B cell (primary cell): Measurements from ENCODE around the gene PRKCA. TPM values are rescaled to one million over a fixed set of nuclear protein-coding genes. Genes with fewer than 3 reads are reported as not detected.

Experiments
- ATAC-seq: fragments of 200-7000 bp; cut with Tn5 transposase; one replicate; pipeline ENCODE4 v1.10.0; 2021; ENCODE audit warnings: low read depth, mild to moderate bottlenecking, moderate number of reproducible peaks, moderate library complexity
- CTCF ChIA-PET: fragments of 350-600 bp; sonication (Branson Sonifier 250); formaldehyde crosslinking; loops from one replicate; lab custom pipeline; 2021; ENCODE audit warnings: antibody characterized with exemption, inconsistent platforms; lab: Charles Lee
- POLR2A ChIA-PET: fragments of 350-600 bp; sonication (Branson Sonifier 250); formaldehyde crosslinking; loops from one replicate; lab custom pipeline; 2021; ENCODE audit warnings: antibody characterized with exemption; lab: Charles Lee
- DNase-seq: peaks from one replicate; pipeline ENCODE4 v3.0.0; 2013
- H2AFZ ChIP-seq: 2 replicates; pipeline ENCODE4 v1.6.1; 2012; ENCODE audit warnings: mild to moderate bottlenecking, low read depth, low read length; ENCODE audit not compliant: insufficient read depth, poor library complexity, severe bottlenecking
- H3K27ac ChIP-seq, 2 donors: 1 replicate in 1 of 2; 2 replicates in 1 of 2; pipeline ENCODE4 v1.5.1; 2012 to 2013; ENCODE audit warnings: low read length in 2 of 2, mild to moderate bottlenecking in 2 of 2, moderate library complexity in 1 of 2
- H3K27me3 ChIP-seq, 4 experiments: fragments of 200-600 bp in 1 of 4; sonication (generic) in 1 of 4; replicated peaks in 1 of 4; 1 replicate in 2 of 4; 2 replicates in 2 of 4; pipeline versions ENCODE4 v1.6.1 to v1.7.0; 2013 to 2016; ENCODE audit warnings: low read length in 3 of 4, mild to moderate bottlenecking in 2 of 4, mixed read lengths in 1 of 4, moderate library complexity in 1 of 4; ENCODE audit not compliant: insufficient read depth in 4 of 4, control insufficient read depth in 3 of 4; ENCODE audit errors: control extremely low read depth in 1 of 4
- H3K36me3 ChIP-seq, 2 experiments: replicated peaks in 1 of 2; 1 replicate in 1 of 2; 2 replicates in 1 of 2; pipeline versions ENCODE4 v1.6.1 to v1.7.1; 2013; ENCODE audit warnings: low read length in 1 of 2; ENCODE audit not compliant: insufficient read depth in 2 of 2, control insufficient read depth in 1 of 2; ENCODE audit errors: control extremely low read depth in 1 of 2, extremely low read depth in 1 of 2
- H3K4me1 ChIP-seq, 2 donors: fragments of 200-600 bp in 1 of 2; sonication (generic) in 1 of 2; 1 replicate in 1 of 2; 2 replicates in 1 of 2; pipeline versions ENCODE4 v1.5.1 to v1.6.1; 2013 to 2017; ENCODE audit warnings: low read length in 2 of 2; ENCODE audit not compliant: control insufficient read depth in 2 of 2, insufficient read depth in 2 of 2
- H3K4me2 ChIP-seq: replicated peaks from 2 replicates; pipeline ENCODE3; 2012; ENCODE audit warnings: mild to moderate bottlenecking, low read depth, low read length; ENCODE audit not compliant: poor library complexity, severe bottlenecking
- H3K4me3 ChIP-seq, 5 experiments: fragments of 200-600 bp in 1 of 5; sonication (generic) in 1 of 5; 1 replicate in 3 of 5; 2 replicates in 2 of 5; pipeline versions ENCODE4 v1.5.1 to v1.7.0; 2011 to 2016; ENCODE audit warnings: low read length in 4 of 5, mild to moderate bottlenecking in 4 of 5, low read depth in 2 of 5, control low read depth in 1 of 5, moderate library complexity in 1 of 5; ENCODE audit not compliant: insufficient read depth in 1 of 5; ENCODE audit errors: control extremely low read depth in 1 of 5, extremely low read depth in 1 of 5
- H3K79me2 ChIP-seq: fragments of 200-600 bp; sonication (generic); one replicate; pipeline ENCODE4 v1.6.0; 2016; ENCODE audit warnings: low read length; ENCODE audit not compliant: control insufficient read depth, insufficient read depth
- H3K9ac ChIP-seq: fragments of 200-600 bp; sonication (generic); 2 replicates; pipeline ENCODE4 v1.6.1; 2017; ENCODE audit warnings: mild to moderate bottlenecking, low read length, moderate library complexity
- H3K9me3 ChIP-seq, 3 donors: one replicate each; pipeline versions ENCODE4 v1.6.1 to v1.7.1; 2013; ENCODE audit warnings: low read length in 2 of 3; ENCODE audit not compliant: control insufficient read depth in 2 of 3, insufficient read depth in 1 of 3; ENCODE audit errors: control extremely low read depth in 1 of 3
- H4K20me1 ChIP-seq: 2 replicates; pipeline ENCODE4 v1.6.0; 2012; ENCODE audit warnings: mild to moderate bottlenecking, low read length; ENCODE audit not compliant: insufficient read depth, control insufficient read depth, poor library complexity, severe bottlenecking
- H3K27ac Mint-ChIP-seq: one replicate; pipeline ENCODE4 v1.8.0; 2021; ENCODE audit warnings: mixed read lengths
- H3K27me3 Mint-ChIP-seq: one replicate; pipeline ENCODE4 v1.8.0; 2021; ENCODE audit warnings: mixed read lengths
- H3K4me1 Mint-ChIP-seq: one replicate; pipeline ENCODE4 v1.8.0; 2021; ENCODE audit warnings: mixed read lengths
- H3K4me3 Mint-ChIP-seq: one replicate; pipeline ENCODE4 v1.8.0; 2021; ENCODE audit warnings: mixed read lengths
- H3K9me3 Mint-ChIP-seq: one replicate; pipeline ENCODE4 v1.8.0; 2022; ENCODE audit warnings: mixed read lengths; ENCODE audit not compliant: insufficient read depth
- CTCF ChIP-seq: fragments of 200-600 bp; IDR thresholded peaks from one replicate; pipeline ENCODE4 v1.8.0; 2022; ENCODE audit warnings: antibody characterized with exemption, mild to moderate bottlenecking
- EZH2 ChIP-seq: IDR thresholded peaks from 2 replicates; pipeline ENCODE4 v1.6.1; 2012; ENCODE audit warnings: borderline replicate concordance, low read depth, mild to moderate bottlenecking, moderate library complexity, low read length; ENCODE audit not compliant: insufficient read depth, poor library complexity, severe bottlenecking
- WGBS: methylation state at CpG from one replicate; pipeline ENCODE4 v1.1.5; 2013; ENCODE audit warnings: missing lambda C conversion rate; ENCODE audit not compliant: insufficient coverage; 5-methylcytosine and 5-hydroxymethylcytosine counted together
- intact Hi-C: fragments of 100-400 bp; cut with micrococcal nuclease; formaldehyde crosslinking; loops from one replicate; pipeline ENCODE4 v1.10.0; 2022
- polyA plus RNA-seq: library from polyadenylated mRNA; depleted of rRNA; stranded (reverse); fragments of >200 nt; gene quantifications from 2 replicates; pipeline ENCODE4 v1.2.3, GENCODE V29; 2012
- total RNA-seq, 2 donors: library from RNA; stranded (reverse); fragments of 120-200 nt in 1 of 2; gene quantifications; 1 replicate in 1 of 2; 2 replicates in 1 of 2; pipeline versions ENCODE4 v1.2.3 to v1.2.4, GENCODE V29; 2013 to 2022

Gene PRKCA
- total and polyA plus RNA-seq, 2 donors (not counting 1 experiment from before 2014, with no cell fraction given) = 0.33 to 7.7 TPM

GRCh38 chr17:66447159-66447558 is 144.7 kb downstream of the PRKCA start:
- Histone ChIP-seq H3K4me1 (peaks cover 21 to 23% of the 10 kb centered on the region in 2 donors), H3K27me3 (no peaks in the 10 kb centered on the region), H2AFZ (no peak overlapping the region), H3K27ac (no peak overlapping the region), H3K36me3 (no peaks in the 10 kb centered on the region), H4K20me1 (no peaks in the 10 kb centered on the region), H3K9ac (no peak overlapping the region), H3K9me3 (peaks cover 0 to 8% (median 0%) of the 10 kb centered on the region in 3 donors), H3K79me2 (no peaks in the 10 kb centered on the region), H3K4me2 (no peak overlapping the region), H3K4me3 (no peak overlapping the region)
- Mint-ChIP-seq H3K27ac (no peak overlapping the region), H3K4me3 (no peak overlapping the region), H3K27me3 (peaks cover 6% of the 10 kb centered on the region), H3K9me3 (no peaks in the 10 kb centered on the region), H3K4me1 (peaks cover 27% of the 10 kb centered on the region)
- intact Hi-C loops = no loop called here
- TF ChIP-seq CTCF = no peak
- no peak for TF ChIP-seq EZH2
- ChIA-PET POLR2A (no interaction called here), CTCF (no interaction called here)
- no peak for DNase-seq
- WGBS = 95% methylated on average over 6 of the region's 8 CpGs
- no peak for ATAC-seq

GRCh38 chr17:66448026-66448639 is 145.7 kb downstream of the PRKCA start:
- peaks cover 7% of the 10 kb centered on the region for H3K27me3 Mint-ChIP-seq
- H3K4me1 ChIP-seq = peaks cover 12 to 13% of the 10 kb centered on the region in 2 donors
- H4K20me1 ChIP-seq = no peaks in the 10 kb centered on the region
- DNase-seq (no peak), ATAC-seq (no peak)
- H3K9me3 Mint-ChIP-seq = no peaks in the 10 kb centered on the region
- intact Hi-C loops = no loop called here
- CTCF ChIA-PET = no interaction called here
- no peak overlapping the region for H3K27ac Mint-ChIP-seq
- no peaks in the 10 kb centered on the region for H3K36me3 ChIP-seq
- peaks cover 17% of the 10 kb centered on the region for H3K4me1 Mint-ChIP-seq
- POLR2A ChIA-PET = no interaction called here
- no peaks in the 10 kb centered on the region for H3K79me2 ChIP-seq
- H3K27me3 ChIP-seq = no peaks in the 10 kb centered on the region
- H3K9ac ChIP-seq = no peak overlapping the region
- no peak overlapping the region for H3K4me2 ChIP-seq
- H3K4me3 Mint-ChIP-seq = no peak overlapping the region
- H3K9me3 ChIP-seq = peaks cover 0 to 8% (median 0%) of the 10 kb centered on the region in 3 donors
- no peak overlapping the region for H3K4me3 ChIP-seq
- 96% methylated on average over 7 of the region's 14 CpGs for WGBS
- no peak overlapping the region for H2AFZ ChIP-seq
- no peak for TF ChIP-seq CTCF
- H3K27ac ChIP-seq = no peak overlapping the region
